Glomerular visceral epithelial cell (primary cell): ENCODE results near the gene ZNF3.
A peak's percentile ranks its signal among the peaks of the same experiment; 100 is the strongest.

ENCODE experiments used
- DNase-seq: peaks from one replicate; pipeline ENCODE4 v3.0.0-alpha.2; 2016; ENCODE audit errors: extremely low spot score

The ZNF3 gene

GRCh38 chr7:100088621-100089457 is 7.3 kb upstream of the ZNF3 start, which contains the start of gene COPS6:
TSS of gene COPS6 (plus strand) at chr7:100088969. CDS start at chr7:100088991, 22 bp downstream.
- peak; percentile 65 for DNase-seq

- DNase-seq: no peak
These were observed 6.6 kb upstream of the ZNF3 start for GRCh38 chr7:100088095-100088620.

GRCh38 chr7:100087055-100087750 is 5.7 kb upstream of the ZNF3 start:
- DNase-seq: peak; percentile 72

GRCh38 chr7:100085515-100085914 is 4.0 kb upstream of the ZNF3 start:
- DNase-seq: no peak

- no peak for DNase-seq
These were observed 1.5 kb upstream of the ZNF3 start for GRCh38 chr7:100082978-100083377.

GRCh38 chr7:100080907-100081534 is 502 bp downstream of the ZNF3 start:
- DNase-seq: no peak

GRCh38 chr7:100079024-100079560 is 2.4 kb downstream of the ZNF3 start:
- no peak for DNase-seq

- no peak for DNase-seq
These were observed 4.3 kb downstream of the ZNF3 start for GRCh38 chr7:100077205-100077604.

- no peak for DNase-seq
These were observed 6.1 kb downstream of the ZNF3 start for GRCh38 chr7:100075418-100075817.

GRCh38 chr7:100074841-100075240 is 6.7 kb downstream of the ZNF3 start:
- no peak for DNase-seq

- DNase-seq: no peak
These were observed 9.1 kb downstream of the ZNF3 start for GRCh38 chr7:100072462-100072861.

GRCh38 chr7:100071018-100071723 is 10.4 kb downstream of the ZNF3 start:
- no peak for DNase-seq

- DNase-seq: no peak
These were observed 11.5 kb downstream of the ZNF3 start for GRCh38 chr7:100069991-100070390.

- no peak for DNase-seq
These were observed 14.6 kb downstream of the ZNF3 start for GRCh38 chr7:100066953-100067352.

GRCh38 chr7:100065452-100066186 is 15.9 kb downstream of the ZNF3 start:
- no peak for DNase-seq

GRCh38 chr7:100064162-100064561 is 17.4 kb downstream of the ZNF3 start:
- DNase-seq: no peak

- DNase-seq: no peak
These were observed 18.1 kb downstream of the ZNF3 start for GRCh38 chr7:100063376-100063775.

- DNase-seq: no peak
These were observed 19.9 kb downstream of the ZNF3 start for GRCh38 chr7:100061518-100062193.

GRCh38 chr7:100059251-100059739 is 22.2 kb downstream of the ZNF3 start:
- no peak for DNase-seq

GRCh38 chr7:100057006-100057405 is 24.5 kb downstream of the ZNF3 start:
- DNase-seq: no peak
